ENCODE measurements around the gene SH2B3.

SH2B3 gene

DNA sequence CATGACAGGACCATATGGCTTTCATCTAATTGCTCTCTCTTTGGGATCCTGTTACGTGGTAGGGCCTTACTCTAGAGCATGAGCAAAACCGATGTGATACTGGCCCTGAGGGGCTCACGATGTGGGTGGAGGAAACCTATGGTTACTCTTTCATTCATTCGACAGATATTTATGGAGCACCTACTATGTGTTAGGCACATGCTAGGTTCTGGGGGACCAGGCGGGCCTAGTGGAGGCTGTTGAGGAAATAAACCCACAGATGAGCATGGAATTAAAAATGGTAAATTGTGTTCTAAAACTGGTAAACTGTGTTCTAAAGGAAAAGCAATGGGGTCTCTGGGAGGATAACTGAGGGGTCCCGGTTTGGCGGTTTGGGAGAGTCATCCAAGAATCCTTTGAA lies 14.8 kb downstream of the SH2B3 start:
- in situ Hi-C loops (cut with HindIII; ENCODE audit: low pct_ligation_motif_present, low pct_unique_long_range_greater_than_20kb, low sequenced_read_pairs) = no loop called here

DNA sequence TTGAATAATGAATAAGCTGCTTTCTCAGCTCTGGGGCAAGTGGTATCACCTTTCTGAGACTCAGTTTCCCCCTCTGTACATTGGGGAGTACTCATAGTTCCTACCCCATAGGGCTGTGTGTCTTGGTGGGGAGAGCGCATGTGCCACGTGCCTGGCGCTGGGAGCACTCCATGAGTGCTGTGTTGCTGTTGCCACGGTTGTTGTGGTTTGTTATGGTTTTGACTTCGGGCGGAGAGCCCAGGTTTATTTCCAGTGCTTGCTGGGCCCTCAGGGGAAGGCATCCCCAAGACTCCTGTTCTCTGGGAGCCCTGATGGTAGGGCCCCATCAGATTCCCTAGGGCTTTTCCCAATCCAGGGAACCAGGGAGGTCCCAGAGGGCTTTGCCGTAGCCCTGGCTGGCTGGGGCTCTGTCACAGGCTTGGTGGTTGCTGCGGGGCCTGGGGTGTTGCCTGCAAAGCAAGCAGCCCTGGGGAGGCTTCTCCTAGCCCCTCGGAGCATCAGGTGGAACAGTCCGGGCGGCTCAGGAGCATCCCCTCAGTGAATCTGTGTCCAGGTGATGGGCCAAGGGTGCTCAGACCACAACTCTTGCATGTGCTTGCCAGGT lies 18.6 kb downstream of the SH2B3 start:
- no peak for DNase-seq
- in situ Hi-C loops (cut with HindIII; ENCODE audit: low pct_ligation_motif_present, low pct_unique_long_range_greater_than_20kb, low sequenced_read_pairs) = no loop called here

More for the DNA sequence above, 14.8 kb downstream of the SH2B3 start:
- no peak for DNase-seq

DNA sequence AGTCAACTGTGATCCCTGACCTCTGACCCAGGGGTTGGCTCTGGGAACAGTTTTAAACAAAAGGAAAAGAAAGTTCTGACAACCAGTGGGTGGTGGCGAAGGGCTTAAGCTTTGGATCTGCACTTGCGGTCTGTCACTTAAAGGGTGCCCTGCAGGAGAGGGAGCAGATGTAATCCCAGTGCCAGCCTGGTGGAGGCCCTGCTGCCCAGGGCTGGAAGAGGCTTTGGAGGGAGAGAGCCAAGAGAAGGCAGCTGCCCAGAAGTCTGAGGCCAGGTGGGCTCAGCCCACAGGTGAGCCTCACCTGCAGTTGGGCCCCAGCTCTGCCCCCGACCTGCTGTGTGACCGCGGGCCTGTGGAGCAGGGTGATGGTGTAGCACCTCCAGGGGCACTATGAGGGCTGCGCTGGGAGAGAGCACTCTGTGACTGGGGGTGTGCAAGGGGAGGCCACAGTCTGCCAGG lies 19.1 kb downstream of the SH2B3 start:
- no peak for DNase-seq
- in situ Hi-C loops (cut with HindIII; ENCODE audit: low pct_ligation_motif_present, low pct_unique_long_range_greater_than_20kb, low sequenced_read_pairs) = no loop called here

DNA sequence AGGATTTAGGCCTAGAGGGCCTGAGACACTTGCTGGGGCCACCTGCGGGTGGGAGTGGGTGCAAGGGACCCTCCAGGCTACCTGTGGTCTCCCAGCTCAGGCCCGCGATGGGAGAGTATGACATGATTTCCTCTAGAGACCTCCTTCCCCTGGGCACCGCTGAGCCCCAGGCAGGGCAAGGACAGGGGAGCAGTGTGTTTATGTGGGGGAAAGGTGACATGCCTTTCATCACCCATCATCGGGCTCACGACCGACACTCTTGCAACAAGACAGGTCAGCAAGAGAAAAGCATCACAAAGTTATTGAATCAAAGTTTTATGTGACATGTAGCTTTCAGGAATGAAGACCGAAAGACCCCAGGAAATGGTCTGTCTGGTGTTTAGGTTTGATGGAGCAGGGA lies 19.9 kb downstream of the SH2B3 start:
- in situ Hi-C loops (cut with HindIII; ENCODE audit: low pct_ligation_motif_present, low pct_unique_long_range_greater_than_20kb, low sequenced_read_pairs) = no loop called here
- no peak for DNase-seq

DNA sequence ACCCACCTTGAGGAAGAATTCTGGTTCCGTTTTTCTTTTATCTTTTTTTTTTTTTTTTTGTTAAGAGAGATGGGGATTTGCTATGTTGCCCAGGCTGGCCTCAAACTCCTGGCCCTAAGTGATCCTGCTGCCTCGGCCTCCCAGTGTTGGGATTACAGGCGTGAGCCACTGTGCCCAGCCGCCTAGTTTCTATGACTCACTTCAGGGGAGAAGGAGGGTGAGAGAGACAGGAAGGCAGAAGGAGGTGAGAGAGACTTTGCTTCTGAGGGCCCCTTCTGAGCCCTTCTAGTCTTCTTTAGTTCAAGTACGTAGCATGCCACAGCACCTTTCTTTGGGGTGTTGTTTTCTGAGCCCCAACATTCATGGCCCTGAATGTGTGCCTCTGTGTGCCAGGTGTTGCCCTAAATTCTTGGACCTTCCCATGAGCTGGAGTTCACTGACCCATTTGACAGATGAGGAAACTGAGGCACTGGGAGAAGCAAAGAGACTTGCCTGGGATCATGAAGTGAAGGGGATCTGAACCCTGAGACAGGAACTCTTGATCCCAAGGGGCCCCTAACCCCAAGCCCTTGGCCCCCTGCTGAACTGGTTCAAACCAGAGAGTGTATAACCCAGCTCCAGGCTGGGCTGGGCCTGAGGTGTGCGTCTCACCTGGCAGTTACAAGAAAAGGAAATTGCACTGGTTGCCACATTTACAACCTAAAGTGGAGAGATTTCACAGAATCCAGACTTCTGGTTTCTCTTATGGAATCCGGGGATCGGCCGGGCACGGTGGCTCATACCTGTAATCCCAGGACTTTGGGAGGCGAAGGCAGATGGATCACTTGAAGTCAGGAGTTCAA lies 20.8 kb downstream of the SH2B3 start:
- in situ Hi-C loops (cut with HindIII; ENCODE audit: low pct_ligation_motif_present, low pct_unique_long_range_greater_than_20kb, low sequenced_read_pairs) = no loop called here
- no peak for DNase-seq

DNA sequence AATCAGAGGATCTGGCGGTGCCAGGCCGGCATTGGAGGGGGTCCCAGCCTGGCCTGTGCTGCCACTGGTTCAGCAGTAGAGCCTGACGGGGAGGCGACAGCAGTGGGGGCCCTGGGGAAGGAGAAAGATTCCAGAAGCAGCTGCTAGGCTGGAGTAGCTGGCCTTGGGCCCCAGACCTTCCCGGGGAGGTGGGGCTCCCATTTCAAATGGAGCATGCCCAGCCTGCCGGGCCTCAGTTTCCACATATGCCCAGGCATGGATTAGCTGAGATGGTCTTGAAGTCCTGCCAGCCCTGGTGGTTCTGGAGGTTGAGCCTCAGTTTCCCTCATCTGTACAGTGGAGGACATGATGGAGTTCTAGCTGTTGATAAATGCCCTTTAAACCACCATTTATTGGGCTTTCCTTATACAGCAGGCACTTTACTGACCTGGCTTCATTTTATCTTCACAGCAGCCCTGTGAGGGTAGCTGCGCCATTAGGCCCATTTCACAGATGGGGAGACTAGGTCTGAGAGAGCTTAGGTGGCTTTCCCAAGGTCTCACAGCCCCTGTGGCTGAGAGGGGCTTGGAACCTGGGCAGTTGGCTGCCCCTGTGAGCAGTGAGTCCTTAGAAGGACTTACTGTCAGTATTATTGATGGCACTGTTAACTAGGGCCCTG lies 21.8 kb downstream of the SH2B3 start:
- in situ Hi-C loops (cut with HindIII; ENCODE audit: low pct_ligation_motif_present, low pct_unique_long_range_greater_than_20kb, low sequenced_read_pairs) = no loop called here
- DNase-seq = no peak

DNA sequence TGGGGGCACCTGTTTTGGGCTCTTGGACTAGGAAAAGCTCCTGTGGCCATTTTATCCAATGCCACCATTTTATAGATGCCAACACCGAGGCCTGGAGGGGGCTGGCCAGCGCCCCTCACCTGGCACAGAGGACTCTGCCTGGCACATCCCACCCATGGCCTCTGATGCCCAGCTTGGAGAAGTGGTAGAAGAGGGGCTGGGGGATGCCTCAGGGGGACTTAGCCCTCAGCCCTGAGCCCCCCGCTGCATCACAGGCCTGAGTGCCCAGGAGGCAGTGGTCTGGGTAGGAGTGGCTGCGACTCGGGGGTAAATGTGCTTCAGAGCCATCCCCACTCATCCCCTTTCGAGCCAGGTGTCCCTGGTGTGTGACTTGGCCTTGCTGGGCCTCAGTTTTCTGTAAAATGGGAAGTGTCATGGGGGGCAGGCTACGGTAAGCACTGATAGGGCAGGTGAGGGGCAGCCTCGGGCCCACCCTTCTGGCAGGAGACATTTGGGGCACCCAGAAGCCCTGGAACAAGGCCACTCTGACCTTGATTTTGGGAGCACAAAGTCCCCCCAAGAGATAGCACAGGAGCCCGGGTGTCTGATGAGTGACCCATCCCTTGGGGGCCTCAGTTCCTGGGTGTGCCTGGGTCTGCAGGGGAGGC lies 22.5 kb downstream of the SH2B3 start:
- in situ Hi-C loops (cut with HindIII; ENCODE audit: low pct_ligation_motif_present, low pct_unique_long_range_greater_than_20kb, low sequenced_read_pairs) = no loop called here
- no peak for DNase-seq

DNA sequence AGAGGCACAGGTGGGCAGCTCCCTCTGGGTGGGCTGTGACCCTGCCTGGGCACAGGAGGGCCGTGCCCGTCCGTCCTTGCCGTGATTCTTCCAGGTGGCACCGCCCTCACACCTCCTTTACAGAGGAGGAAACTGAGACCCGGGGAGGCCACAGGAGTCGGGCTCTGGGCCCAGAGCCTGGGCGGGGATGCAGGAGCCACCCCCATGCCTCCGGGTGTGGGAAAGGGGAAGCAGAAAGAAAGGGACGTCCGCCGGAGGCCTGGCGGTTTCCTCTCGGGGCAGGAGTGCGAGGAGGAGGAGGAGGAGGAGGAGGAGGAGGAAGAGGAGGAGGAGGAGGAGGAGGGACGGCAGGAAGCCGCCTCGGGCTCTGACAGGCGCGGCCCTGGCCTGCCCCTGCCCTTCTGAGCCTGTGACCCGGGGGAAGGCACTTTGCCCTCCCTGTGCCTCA lies 23.0 kb downstream of the SH2B3 start:
- in situ Hi-C loops (cut with HindIII; ENCODE audit: low pct_ligation_motif_present, low pct_unique_long_range_greater_than_20kb, low sequenced_read_pairs) = no loop called here
- DNase-seq = no peak

DNA sequence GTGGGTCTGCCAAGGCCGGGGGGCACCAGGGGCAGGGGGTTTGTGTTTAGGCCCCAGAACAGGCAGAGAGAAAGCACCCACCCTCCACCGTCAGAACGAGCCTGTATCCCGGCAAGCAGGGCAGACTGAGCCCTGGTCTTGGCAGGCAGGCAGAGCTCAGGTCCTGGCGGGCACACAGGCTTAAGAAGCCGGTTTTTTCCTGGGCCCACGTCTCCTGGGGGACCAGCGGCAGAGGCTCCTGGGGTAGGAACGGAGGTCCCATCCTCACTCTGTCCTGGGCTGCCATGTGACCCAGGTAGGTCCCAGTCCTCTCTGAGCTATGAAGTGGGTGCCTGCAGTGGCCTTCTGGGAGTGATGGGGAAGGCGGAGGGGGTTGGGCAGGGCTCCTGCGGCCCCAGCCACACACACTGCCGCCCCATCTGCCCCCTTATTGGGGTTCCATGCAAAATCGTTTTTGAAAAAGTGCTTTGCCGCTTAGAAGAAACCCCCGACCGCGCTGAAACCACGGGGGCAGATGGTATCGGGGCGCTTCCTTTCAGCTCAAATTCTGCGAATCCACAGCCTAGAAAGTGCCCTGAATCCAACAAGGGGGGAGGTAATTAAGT lies 24.2 kb downstream of the SH2B3 start:
- DNase-seq = no peak
- in situ Hi-C loops (cut with HindIII; ENCODE audit: low pct_ligation_motif_present, low pct_unique_long_range_greater_than_20kb, low sequenced_read_pairs) = no loop called here

DNA sequence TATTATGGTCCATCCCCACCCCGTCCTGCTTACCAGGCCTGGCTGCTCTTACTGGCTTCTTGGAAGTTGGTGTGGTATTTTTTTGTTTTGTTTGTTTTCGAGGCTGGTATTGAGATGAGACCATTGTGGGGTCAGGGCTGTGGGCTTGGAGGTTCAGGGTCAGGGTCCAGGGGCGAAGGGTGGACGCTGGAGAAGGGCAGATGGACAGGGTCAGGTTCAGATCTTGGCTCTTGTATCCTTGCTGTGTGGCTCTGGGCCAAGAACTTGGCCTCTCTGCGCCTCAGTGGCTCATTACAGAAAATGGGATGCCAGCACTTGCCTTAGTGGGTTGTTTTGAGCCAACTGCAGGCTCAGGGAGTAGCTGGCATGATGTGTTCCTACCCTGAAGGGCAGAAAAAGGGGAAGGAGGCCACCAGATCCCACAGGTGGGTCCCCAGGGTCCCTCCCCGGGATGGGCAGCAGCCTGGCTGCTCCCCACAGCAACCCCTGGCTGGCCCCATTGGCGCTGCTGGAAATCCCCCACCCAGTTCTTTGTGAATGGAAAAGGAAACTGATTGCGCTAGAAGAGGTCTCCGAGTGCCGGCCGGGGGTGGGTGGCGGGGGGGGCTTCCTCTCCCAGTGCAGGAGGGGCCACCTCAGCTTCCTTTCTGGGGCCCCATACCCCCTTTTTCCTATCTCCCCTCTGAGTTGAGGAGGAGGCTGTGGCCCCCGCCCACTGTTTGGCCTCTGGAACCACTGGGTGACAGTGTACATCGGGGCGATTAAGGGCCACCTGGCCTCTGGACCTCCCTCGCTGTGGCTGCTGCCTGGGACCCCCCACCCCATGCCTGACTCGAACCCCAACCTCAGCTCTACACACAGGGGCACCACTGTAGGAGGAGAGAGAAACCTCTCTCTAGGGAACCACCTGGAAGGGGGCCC lies 25.0 kb downstream of the SH2B3 start:
- in situ Hi-C loops (cut with HindIII; ENCODE audit: low pct_ligation_motif_present, low pct_unique_long_range_greater_than_20kb, low sequenced_read_pairs) = no loop called here
- DNase-seq = no peak

DNA sequence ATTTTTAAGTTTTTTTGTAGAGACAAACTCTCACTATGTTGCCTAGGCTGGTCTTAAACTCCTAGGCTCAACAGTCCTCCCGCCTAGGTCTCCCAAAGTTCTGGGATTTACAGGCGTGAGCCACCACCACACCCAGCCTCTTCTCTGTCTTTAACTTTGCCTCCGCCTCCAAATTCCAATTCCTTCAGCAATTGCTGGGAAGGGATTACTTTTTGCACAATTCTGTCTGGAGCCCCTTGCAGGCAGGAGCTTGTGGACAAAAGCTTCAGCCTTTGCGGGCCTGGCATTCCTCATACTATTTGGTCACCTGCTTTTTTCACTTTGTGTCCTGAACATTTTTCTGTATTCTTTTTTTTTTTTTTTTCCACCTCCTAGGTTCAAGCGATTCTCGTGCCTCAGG lies 26.0 kb downstream of the SH2B3 start:
- in situ Hi-C loops (cut with HindIII; ENCODE audit: low pct_ligation_motif_present, low pct_unique_long_range_greater_than_20kb, low sequenced_read_pairs) = no loop called here

DNA sequence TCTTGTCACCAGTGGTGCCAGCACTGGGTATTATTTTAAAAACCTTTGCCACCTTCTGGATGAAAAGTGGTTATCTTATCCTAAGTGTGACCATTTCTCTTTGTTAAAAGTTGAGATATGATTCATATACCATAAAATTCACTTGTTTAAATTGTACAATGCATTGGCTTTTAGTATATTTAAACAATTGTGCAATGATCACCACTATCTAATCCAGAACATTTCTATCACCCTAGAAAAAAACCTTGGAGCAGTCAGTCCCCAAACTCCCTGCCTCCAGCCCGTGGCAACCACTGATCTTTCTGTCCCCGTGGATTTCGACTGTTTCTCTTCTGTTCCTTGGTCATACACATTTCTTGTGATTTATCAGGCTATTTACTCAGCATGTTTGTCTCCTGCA lies 28.3 kb downstream of the SH2B3 start:
- in situ Hi-C loops (cut with HindIII; ENCODE audit: low pct_ligation_motif_present, low pct_unique_long_range_greater_than_20kb, low sequenced_read_pairs) = no loop called here
- DNase-seq = no peak

More for the DNA sequence above, 26.0 kb downstream of the SH2B3 start:
- DNase-seq = no peak

DNA sequence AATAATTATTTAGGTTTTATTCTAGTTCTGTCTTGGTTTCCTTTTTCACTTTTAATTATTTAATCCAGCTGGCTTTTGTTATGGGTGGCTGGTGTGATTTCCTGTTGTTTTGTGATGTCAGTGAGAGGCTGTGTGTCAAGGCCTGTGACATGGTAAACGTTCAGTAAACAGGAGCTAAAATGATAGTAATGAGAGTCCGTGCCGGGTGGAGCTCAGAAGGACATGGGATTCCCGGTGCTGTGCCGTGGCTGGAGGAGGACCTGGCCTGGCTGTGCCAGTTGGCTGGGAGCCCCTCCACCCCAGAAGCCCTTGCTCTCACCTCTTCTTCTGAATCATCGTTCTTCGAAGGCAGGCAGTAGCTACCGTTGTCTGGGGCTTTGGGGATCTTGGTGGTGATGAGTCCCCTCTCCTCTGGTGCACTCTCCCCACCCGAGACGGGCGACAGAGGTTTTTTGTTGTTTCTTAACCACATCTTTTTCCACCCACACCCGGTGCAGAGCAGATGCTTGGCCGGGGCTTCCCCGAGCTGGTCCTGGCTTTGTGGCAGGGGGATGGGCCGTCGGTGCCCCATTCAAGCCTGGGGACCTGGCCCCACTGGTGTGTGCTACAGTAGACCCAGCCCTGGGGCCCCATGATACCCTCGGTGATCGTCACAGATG lies 29.1 kb downstream of the SH2B3 start:
- peak; percentile 36 for DNase-seq
- in situ Hi-C loops (cut with HindIII; ENCODE audit: low pct_ligation_motif_present, low pct_unique_long_range_greater_than_20kb, low sequenced_read_pairs) = no loop called here

DNA sequence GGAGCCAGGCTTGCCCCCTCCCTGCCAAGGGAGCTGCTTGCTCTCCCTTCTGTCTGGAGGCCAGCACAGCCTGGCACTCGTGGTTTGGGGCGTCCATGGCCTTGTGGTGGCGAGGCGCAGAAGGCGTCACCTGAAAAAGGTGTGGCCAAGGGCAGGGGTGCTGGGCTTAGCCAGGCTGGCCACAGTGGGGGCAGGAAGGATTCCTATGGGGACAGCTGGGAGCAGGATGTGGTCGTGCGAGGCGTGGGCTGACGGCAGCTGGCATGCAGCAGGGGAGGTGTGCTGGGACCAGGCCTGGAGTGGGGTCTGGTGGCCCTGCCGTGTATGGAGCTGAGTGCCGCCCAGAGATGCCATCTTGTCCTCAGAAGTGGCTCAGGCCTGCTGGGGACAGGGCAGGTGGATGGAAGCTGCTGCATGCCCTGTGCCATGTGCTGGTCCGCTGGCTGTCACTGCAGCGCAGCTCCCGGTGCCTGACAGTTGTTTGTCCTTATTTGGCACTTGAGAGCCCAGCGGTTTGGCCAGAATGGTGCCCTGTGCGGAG lies 30.0 kb downstream of the SH2B3 start:
- in situ Hi-C loops (cut with HindIII; ENCODE audit: low pct_ligation_motif_present, low pct_unique_long_range_greater_than_20kb, low sequenced_read_pairs) = no loop called here
- DNase-seq = no peak

DNA sequence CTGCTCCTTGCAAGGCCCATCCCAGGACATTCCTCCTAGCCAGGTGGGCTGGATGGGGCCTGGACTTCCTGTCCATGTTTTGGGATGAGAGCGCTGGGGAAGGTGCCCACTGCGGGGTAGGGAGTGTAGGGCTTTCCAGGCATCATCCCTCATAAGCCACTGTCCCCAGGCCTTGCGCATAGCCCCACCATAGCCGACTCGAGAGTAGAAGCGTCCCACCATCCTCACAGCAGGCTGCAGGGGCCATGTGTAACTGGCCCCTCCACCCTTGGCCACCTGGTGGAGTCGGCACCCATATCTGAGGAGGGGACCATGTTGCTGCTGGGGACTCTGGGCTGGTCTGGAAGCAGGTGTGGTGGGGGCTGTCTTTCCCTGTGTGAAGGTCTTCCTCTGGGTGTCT lies 30.5 kb downstream of the SH2B3 start:
- no peak for DNase-seq
- in situ Hi-C loops (cut with HindIII; ENCODE audit: low pct_ligation_motif_present, low pct_unique_long_range_greater_than_20kb, low sequenced_read_pairs) = no loop called here

DNA sequence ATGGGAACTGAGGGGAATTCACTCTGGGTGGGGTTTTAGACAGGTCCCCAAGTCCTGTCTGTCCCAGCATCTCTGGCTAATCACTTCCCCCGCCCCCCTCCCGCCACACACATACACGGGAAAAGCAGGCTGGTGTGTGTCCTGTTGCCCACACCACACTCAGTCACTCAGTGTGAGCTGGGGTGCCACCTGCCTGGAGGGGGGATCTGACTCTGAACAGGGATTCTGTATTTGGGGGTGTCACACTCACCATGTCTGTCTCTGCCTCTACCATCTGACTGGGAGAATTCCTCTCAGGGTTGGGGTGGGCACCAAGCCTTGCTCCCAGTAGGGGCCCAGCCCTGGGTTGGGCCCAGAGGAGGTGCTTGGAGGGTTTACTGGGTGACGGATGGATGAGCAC lies 31.1 kb downstream of the SH2B3 start:
- in situ Hi-C loops (cut with HindIII; ENCODE audit: low pct_ligation_motif_present, low pct_unique_long_range_greater_than_20kb, low sequenced_read_pairs) = no loop called here
- DNase-seq = no peak

DNA sequence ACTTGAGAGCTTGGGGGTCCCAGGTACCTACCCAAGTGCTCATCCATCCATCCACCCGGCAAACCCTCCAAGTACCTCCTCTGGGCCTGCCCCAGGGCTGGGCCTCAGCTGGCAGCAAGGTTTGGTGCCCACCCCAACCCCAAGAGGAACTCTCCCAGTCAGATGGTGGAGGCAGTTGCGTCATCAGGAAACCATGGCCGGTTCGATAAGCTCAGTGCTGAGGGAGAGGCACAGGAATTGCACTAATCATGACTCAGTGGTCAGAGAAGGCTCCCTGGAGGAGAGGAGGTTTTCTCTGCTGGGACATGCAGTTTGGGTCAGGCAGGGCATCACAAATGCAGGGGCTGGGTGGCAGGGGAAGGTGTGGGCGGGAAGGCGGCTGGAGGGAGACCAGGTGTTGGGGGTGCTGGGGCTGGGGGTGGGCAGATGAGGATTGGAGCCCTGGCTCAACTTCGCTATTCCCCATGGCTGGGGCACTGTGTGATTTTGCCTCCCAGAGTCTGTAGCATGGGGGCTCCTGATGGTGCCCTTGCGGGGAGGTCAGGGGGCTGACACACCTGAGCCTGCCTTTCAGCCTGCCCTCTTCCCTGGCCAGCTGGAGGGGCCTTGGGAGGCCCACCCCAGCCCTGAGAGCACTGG lies 32.2 kb downstream of the SH2B3 start:
- in situ Hi-C loops (cut with HindIII; ENCODE audit: low pct_ligation_motif_present, low pct_unique_long_range_greater_than_20kb, low sequenced_read_pairs) = no loop called here
- peak; percentile 86 for DNase-seq
